ENCODE measurements around the gene EFNA5.
A peak's percentile ranks its signal among the peaks of the same experiment; 100 is the strongest.

Gene EFNA5

DNA sequence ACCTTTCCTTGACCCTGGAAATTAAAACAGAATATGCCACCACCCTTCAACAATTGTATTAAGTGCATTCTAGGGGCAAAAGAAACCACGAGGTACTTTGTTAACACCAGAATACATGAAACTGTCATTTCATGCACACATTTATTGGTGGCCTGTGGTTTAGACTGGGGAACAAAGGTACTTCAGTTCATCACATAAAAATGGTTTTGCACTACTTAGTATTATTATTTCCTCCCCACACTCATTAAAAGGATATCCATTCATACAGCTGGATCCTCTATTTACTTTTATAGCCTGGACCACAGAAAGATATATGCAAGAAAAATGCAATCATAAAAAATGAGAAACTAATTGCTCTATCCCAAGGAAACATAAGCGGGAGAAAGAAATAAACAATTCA is 230.9 kb downstream of the EFNA5 start:
- no peak for TF ChIP-seq EZH2 (IDR thresholded peaks at IDR 0.05; ENCODE audit: borderline replicate concordance, low read length)
- TF ChIP-seq, protein P1, sequence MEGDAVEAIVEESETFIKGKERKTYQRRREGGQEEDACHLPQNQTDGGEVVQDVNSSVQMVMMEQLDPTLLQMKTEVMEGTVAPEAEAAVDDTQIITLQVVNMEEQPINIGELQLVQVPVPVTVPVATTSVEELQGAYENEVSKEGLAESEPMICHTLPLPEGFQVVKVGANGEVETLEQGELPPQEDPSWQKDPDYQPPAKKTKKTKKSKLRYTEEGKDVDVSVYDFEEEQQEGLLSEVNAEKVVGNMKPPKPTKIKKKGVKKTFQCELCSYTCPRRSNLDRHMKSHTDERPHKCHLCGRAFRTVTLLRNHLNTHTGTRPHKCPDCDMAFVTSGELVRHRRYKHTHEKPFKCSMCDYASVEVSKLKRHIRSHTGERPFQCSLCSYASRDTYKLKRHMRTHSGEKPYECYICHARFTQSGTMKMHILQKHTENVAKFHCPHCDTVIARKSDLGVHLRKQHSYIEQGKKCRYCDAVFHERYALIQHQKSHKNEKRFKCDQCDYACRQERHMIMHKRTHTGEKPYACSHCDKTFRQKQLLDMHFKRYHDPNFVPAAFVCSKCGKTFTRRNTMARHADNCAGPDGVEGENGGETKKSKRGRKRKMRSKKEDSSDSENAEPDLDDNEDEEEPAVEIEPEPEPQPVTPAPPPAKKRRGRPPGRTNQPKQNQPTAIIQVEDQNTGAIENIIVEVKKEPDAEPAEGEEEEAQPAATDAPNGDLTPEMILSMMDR (IDR thresholded peaks at IDR 0.05; ENCODE audit: low read length), result no peak
- Histone ChIP-seq H3K79me2 (ENCODE audit: insufficient read depth, low read length) (no peaks in the 10 kb centered on the region), H3K9ac (ENCODE audit: low read length) (no peak overlapping the region), H3F3A (ENCODE audit: insufficient read depth, low read length) (no peaks in the 10 kb centered on the region), H3K4me3 (ENCODE audit: low read depth, low read length, poor library complexity, severe bottlenecking) (no peak overlapping the region), H3K9me3 (ENCODE audit: low read length) (peaks cover 5% of the 10 kb centered on the region; the same call in 1 of the 2 replicates), H2AFZ (ENCODE audit: low read length) (no peak overlapping the region), H3K4me1 (ENCODE audit: insufficient read depth, low read length, severe bottlenecking) (peaks cover 49% of the 10 kb centered on the region), H3K27me3 (ENCODE audit: insufficient read depth, low read length) (no peaks in the 10 kb centered on the region), H4K20me1 (ENCODE audit: insufficient read depth, low read length) (no peaks in the 10 kb centered on the region), H3K36me3 (ENCODE audit: insufficient read depth, low read length) (no peaks in the 10 kb centered on the region), H3K9me2 (ENCODE audit: low read depth, low read length) (no peaks in the 10 kb centered on the region), H3K4me2 (ENCODE audit: low read length) (no peak overlapping the region), H3K27ac (ENCODE audit: low read depth, low read length, poor library complexity, severe bottlenecking) (no peak overlapping the region)

DNA sequence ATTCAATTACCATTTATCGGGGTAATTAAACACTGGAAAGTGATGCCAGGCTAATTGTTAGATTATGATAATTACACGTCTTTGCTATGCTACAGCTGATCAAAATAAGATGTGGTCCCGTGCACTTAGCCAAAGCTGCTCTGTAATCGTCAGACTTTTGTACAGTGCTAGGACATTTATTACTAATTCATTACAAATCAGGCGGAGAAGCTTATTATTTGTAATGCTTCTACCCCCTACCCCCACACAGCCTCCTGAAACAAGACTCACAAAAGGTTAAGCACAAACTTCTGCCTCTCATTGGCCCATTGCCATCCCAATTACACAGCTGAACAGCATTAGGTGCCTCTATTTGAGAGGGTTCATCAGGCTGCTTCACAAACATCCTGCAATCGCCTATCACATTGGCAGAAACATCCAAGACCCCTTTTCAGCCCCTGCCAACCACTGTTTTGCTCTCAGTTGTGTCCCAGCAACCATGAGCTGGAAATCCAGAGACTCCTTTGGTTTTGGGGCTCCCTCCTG is 232.7 kb downstream of the EFNA5 start:
- Histone ChIP-seq H3K4me3 (ENCODE audit: low read depth, low read length, poor library complexity, severe bottlenecking) (no peak overlapping the region), H3K27ac (ENCODE audit: low read depth, low read length, poor library complexity, severe bottlenecking) (peak overlapping the region; percentile 4), H3F3A (ENCODE audit: insufficient read depth, low read length) (no peaks in the 10 kb centered on the region), H3K9me2 (ENCODE audit: low read depth, low read length) (no peaks in the 10 kb centered on the region), H3K4me2 (ENCODE audit: low read length) (no peak overlapping the region), H3K4me1 (ENCODE audit: insufficient read depth, low read length, severe bottlenecking) (peaks cover 54% of the 10 kb centered on the region), H3K27me3 (ENCODE audit: insufficient read depth, low read length) (no peaks in the 10 kb centered on the region), H3K36me3 (ENCODE audit: insufficient read depth, low read length) (no peaks in the 10 kb centered on the region), H3K9me3 (ENCODE audit: low read length) (peaks cover 5% of the 10 kb centered on the region; the same call in 1 of the 2 replicates), H2AFZ (ENCODE audit: low read length) (no peak overlapping the region), H4K20me1 (ENCODE audit: insufficient read depth, low read length) (no peaks in the 10 kb centered on the region), H3K9ac (ENCODE audit: low read length) (no peak overlapping the region), H3K79me2 (ENCODE audit: insufficient read depth, low read length) (no peaks in the 10 kb centered on the region)
- TF ChIP-seq, protein P1 (IDR thresholded peaks at IDR 0.05; ENCODE audit: low read length), result no peak
- TF ChIP-seq EZH2 (IDR thresholded peaks at IDR 0.05; ENCODE audit: borderline replicate concordance, low read length), result no peak

DNA sequence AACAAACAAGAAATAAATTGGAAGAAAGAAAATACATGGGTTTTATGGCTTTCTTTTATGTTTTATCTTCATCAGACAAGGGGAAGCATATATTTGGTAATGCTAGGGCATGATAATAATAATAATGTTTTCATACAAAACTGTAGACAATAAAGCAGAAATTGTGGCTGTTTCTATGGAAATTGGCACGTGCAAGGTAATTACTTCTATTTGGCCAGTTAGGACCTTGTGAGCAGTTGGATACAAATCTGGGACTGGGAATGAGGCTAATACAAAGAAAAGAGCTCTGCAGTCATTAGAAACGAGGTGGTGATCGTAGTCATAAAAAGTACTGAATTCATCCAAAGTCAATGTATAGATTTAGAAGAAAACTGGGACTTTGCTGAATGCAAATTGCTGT is 233.6 kb downstream of the EFNA5 start:
- Histone ChIP-seq H3K27me3 (ENCODE audit: insufficient read depth, low read length) (no peaks in the 10 kb centered on the region), H4K20me1 (ENCODE audit: insufficient read depth, low read length) (no peaks in the 10 kb centered on the region), H3F3A (ENCODE audit: insufficient read depth, low read length) (no peaks in the 10 kb centered on the region)

More for the DNA sequence above, 233.6 kb downstream of the EFNA5 start:
- TF ChIP-seq EZH2 (IDR thresholded peaks at IDR 0.05; ENCODE audit: borderline replicate concordance, low read length), result no peak
- TF ChIP-seq, protein P1 (IDR thresholded peaks at IDR 0.05; ENCODE audit: low read length), result no peak
- no peaks in the 10 kb centered on the region for H3K36me3 ChIP-seq (ENCODE audit: insufficient read depth, low read length)
- H3K4me1 ChIP-seq (ENCODE audit: insufficient read depth, low read length, severe bottlenecking), result peaks cover 46% of the 10 kb centered on the region
- peak overlapping the region; percentile 76 for H3K27ac ChIP-seq (ENCODE audit: low read depth, low read length, poor library complexity, severe bottlenecking)
- H3K9me2 ChIP-seq (ENCODE audit: low read depth, low read length), result no peaks in the 10 kb centered on the region
- H3K4me2 ChIP-seq (ENCODE audit: low read length), result no peak overlapping the region
- peaks cover 5% of the 10 kb centered on the region; the same call in 1 of the 2 replicates for H3K9me3 ChIP-seq (ENCODE audit: low read length)
- H2AFZ ChIP-seq (ENCODE audit: low read length), result no peak overlapping the region
- no peaks in the 10 kb centered on the region for H3K79me2 ChIP-seq (ENCODE audit: insufficient read depth, low read length)
- H3K4me3 ChIP-seq (ENCODE audit: low read depth, low read length, poor library complexity, severe bottlenecking), result no peak overlapping the region
- H3K9ac ChIP-seq (ENCODE audit: low read length), result no peak overlapping the region

Data from OCI-LY1 (cell line).